GM21390 (cell line): ENCODE measurements around the gene EVA1C.
"Not testable (repeated sequence)": the region's sequence is repeated elsewhere in the genome, so short reads cannot be mapped to it uniquely, and the experiment has no call there.

Experiments
- ATAC-seq: cut with Tn5 transposase; IDR thresholded peaks from one replicate; pipeline ENCODE4 v1.9.1; 2021; ENCODE audit not compliant: unreplicated experiment

EVA1C gene

DNA sequence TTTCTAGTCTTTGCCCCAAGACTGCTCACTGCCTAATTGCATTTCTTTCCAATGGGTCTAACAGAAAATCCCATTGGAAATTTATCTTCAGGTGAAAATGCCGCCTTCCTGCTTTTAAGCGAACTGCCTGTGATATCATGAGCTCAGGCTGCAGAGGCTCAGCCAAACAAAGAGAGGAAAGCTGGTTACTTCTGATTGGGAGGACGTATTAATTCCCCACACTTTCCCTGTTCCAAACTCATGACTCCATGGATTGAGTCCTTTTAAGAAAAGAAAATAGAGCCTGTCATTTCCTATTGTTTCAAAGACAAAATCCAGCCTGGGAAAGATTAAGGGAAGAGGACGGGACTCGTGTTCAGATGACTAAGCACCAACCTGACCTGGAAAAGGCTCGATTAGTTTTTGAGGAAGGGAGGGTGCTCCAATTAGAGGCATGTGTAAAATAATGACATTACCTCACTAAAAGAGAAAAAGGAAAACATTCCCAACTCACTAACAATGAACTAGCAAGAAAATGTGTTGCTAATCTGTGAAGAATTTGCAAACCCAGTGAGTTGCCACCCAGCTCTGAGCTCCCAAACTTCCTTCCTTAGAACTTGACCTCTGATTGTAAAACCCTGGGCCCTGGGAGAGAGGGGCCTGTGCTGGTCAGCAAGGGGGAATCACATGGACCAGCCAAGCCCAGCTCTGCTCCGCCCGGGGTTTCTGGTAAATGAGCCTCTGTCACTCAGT is 111.6 kb downstream of the EVA1C start:
- ATAC-seq, result no peak

DNA sequence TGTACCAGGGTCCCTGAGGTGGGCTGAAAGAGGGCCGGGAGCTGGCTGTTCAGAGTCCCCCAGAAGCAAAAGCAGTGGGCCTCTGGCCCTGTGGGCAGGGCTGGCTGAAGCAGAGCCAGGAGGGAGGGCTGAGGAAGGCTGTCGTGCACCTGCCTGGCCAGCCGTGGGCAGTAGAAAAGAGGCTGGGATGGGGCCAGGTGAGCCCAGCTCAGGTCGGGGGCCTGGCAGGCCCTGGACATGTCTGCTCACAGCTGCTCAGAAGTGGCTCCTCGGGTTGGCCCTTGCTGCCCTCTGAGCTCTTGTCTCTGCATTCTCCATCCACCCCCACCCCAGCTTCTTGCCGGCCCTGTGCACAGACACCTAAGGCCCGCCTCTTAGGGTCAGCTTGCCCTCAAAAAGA is 112.8 kb downstream of the EVA1C start:
- no peak for ATAC-seq

DNA sequence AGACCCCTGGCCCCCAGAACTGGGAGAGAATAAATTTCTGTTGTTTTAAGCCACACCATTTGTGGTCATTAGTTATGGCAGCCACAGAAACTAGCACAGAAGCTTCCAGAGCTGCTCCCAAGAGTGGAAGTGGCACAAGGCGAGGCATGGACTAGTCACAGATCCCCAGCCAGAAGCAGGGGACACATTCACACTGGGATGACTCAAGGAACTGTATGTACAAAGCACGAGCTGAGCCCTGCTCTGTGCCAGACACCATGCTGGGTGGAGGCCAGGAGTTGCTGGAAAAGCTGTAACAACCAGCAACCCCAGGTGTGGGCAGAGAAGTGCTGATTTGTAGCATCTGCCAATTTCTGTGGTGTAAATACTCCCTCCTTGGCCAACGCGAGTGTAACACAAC is 117.2 kb downstream of the EVA1C start:
- no peak for ATAC-seq

DNA sequence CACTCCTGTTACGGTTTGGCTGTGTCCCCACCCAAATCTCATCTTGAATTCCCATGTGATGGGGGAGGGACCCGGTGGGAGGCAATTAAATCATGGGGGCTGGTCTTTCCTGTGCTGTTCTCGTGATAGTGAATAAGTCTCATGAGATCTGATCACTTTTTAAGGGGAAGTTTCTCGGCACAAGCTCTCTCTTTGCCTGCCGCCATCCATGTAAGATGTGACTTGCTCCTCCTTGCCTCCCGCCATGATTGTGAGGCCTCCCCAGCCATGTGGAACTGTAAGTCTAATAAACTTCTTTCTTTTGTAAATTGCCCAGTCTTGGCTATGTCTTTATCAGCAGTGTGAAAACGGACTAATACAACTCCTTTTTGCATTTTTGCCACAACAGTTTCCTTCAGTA is 118.3 kb downstream of the EVA1C start:
- ATAC-seq, result not testable (repeated sequence)

DNA sequence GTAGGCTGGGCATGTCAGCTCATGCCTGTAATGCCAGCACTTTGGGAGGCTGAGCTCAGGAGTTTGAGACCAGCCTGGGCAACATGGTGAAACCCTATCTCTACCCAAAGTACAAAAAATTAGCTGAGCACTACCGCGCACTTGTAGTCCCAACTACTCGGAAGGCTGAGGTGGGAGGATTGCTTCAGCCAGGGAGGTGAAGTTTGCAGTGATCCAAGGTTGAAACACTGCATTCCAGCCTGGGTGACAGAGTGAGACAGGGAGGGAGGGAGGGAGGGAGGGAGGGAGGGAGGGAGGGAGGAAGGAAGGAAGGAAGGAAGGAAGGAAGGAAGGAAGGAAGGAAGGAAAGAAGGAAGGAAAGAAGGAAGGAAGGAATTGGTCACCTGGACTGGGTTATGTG is 119.1 kb downstream of the EVA1C start:
- not testable (repeated sequence) for ATAC-seq

DNA sequence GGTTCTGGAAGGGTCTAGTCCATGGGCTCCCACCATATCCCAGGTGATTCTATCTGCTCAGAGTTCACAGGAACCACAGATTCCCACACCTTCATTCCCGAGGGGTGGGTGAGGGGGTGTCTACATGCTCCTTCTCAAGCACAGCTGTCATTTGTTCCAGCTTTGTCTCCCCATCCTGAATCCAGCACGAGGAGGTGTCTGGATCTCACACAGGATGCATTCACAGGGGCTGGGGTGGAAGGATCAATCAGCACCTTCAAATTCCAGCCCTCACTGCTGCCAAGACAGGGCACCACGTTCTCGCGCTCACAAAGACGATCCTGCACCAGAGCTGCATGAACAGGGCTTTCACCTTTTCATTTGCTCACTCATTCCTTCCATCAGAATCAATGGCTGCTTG is 120.1 kb downstream of the EVA1C start:
- no peak for ATAC-seq

DNA sequence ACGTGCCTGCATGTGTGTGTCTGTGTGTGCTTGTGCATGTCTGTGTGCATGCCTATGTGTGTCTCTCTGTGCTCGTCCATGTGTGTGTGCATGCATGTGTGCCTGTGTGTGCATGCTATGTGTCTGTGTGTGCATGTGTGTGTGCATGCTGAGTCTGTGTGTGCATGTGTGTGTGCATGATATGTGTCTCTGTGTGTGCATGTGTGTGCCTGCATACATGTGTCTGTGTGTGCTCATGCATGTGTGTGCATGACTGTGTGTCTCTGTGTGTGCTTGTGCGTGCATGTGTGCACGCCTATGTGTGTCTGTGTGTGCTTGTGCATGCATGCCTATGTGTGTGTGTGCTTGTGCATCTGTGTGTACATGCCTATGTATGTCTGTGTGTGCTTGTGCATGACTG is 120.5 kb downstream of the EVA1C start:
- ATAC-seq, result no peak

DNA sequence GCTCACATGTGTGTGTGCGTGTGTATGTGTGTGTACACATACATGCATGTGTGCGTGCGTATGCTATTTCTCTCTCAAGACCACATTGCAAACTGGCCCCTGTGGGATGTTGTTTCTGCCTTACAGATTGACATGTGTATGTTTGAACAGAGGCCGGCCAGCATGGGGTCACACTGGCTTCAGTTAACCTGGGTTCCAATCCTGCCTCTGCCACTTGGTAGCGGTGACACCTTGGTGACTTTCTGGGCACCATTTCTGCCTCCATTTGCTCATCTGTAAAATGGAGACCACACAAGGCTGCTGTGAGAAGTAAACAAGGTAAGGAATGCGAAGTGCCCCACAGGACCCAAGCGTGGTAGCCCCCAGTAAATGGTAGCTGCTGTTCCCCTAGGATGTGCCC is 121.1 kb downstream of the EVA1C start:
- no peak for ATAC-seq

DNA sequence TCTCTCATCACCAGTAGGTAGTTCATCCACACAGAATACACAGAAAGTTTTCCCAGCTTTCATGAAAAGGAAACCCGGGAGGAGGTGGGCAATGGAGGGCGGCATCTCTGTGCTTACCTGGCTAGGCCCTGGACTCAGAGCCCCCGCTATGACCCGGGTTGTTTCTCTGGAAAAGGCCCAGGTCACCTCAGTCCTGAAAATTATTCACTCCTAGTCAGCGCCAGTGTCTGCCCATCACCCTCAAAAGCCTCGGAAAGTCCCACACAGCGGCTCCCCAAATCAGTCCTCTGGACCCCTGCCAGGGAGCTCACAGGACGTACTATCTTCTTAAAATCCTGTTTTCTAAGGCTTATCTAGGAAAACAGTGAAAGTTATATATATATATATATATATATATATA is 121.6 kb downstream of the EVA1C start:
- ATAC-seq, result no peak

DNA sequence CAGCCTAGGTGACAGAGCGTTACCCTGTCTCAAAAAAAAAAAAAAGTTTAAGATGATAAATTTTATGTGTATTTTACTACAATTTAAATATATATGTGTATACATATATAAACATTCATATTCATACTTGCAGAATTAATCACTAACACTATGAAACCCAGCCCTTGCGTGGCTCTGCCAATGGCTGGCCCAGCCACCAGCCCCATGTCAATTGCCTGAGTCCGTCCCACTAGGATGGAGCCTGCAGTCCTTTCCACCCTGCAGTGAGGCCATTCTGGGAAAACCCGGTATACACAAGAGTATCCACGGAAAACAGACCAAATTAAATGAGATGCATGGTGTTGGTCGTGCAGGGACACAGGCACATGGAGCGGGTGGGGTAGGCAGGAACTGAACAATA is 123.1 kb downstream of the EVA1C start:
- ATAC-seq, result no peak

DNA sequence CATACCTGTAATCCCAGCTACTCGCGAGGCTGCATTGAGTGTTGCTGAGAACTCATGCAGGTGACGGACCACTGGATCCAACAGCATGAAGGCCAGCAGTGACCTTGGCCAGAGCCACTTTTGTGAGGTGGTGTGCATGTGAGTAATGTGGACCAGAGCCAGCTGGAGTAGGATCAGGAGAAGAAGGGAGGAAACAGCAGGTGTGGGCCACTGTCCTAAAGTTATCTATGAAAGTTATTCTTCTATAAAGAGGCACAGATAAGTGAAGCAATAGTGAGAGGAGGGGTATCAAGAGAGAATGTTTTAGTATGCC is 125.0 kb downstream of the EVA1C start:
- ATAC-seq, result no peak

DNA sequence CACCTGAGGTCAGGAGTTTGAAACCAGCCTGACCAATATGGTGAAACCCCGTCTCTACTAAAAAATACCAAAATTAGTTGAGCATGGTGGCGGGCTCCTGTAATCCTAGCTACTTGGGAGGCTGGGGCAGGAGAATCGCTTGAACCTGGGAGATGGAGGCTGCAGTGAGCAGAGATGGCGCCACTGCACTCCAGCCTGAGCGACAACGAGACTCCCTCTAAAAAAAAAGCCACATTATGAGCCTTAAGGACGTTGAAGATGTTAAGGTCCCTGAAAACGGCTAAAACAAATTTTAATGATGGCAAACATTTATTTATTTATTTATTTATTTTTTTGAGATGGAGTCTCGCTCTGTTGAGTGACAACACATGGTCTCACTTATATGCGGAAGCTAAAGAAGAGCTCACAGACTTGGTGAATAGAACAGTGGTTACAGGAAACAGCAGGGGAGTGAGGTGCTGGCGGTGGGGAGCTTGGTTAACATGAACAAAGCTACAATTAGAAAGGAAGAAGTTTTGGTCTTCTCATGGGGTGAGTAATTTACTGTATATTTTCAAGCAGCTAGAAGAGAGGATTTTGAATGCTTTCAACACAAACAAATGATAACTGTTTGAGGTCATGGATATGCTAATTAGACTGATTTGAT is 125.8 kb downstream of the EVA1C start:
- ATAC-seq, result no peak

DNA sequence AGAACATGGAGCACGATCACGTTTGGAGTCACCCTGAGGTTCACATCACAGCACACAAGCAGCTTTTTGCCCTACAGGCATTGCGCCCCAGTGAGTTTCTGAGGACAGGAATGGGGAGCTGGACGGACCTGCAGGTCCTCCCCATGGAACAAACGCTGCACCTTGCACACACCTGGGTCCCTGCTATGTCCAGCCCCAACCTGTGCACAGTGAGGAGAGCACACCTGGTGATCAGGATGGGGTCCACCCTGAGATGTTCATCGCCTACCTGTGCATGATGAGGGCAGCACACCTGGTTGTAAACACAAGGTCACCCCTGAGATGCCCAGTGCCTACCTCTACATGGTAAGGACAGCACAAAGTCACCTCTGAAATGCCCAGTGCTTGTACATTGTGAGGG is 126.9 kb downstream of the EVA1C start:
- no peak for ATAC-seq

DNA sequence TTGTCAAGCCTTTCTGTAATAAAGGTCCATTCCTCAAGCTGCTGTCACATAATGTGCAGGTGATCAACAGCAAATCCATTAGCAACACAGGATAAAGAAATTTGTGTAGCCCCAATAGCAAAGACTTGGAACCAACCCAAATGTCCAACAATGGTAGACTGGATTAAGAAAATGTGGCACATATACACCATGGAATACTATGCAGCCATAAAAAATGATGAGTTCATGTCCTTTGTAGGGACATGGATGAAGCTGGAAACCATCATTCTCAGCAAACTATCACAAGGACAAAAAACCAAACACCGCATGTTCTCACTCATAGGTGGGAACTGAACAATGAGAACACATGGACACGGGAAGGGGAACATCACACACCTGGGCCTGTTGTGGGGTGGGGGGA is 130.6 kb downstream of the EVA1C start:
- not testable (repeated sequence) for ATAC-seq

DNA sequence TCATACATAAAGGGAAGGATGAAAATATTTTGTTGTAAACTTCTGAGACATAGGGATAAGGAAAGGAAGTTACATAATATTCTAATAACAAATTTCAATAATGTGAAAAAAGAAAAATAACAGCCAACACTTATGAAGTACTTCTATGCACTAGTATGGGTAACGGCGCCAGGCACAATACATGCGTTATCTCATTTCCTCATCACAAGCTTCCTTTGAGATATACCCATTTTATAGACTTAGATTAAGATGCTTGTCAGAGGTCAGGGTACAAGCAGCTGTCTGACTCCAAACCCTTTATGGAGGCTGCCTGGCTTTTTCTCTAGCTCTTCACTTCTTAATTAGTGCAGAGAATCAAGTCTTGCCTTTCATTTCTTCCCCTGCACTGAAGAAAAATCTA is 131.5 kb downstream of the EVA1C start:
- ATAC-seq, result no peak

DNA sequence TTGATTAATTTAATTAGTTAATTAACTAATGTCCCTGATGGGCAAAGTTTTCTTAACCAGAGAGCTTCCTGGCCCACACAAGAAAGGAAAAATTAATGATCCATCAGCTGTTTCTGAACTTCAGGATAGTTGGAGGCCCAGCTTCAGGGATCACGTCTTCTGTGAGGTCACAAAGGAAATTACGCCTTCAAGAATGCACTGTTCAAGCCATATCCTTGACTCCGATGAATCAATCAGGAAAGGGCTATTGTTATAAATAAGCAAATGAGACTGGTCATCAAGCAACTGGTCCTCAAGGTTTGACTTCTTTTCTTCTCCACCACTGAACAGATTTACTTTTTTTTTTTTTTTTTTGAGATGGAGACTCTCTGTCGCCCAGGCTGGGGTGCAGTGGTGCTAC is 132.2 kb downstream of the EVA1C start:
- ATAC-seq, result no peak

DNA sequence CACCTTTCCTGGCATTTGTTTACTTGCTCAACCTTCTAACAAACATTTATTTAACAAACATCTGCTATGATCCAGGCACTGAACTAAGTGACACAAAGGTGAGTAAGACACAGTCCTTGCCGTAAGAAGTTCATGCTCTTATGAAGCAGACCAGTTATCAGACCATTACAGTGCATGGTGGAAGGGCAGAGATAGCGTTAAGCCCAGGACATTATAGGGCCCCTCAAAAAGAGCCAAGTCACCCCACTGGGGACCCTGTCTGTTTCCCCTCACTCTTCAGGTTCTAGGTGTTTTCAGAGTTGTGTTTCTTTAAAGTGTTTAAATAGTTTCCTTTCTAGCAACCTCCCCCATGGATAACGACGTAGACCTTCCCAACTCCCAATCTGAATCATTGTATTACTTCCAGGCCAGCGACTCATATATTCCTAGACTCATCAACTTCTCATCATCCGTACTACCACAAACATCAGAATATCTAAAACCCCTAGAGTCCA is 133.5 kb downstream of the EVA1C start:
- ATAC-seq, result no peak

DNA sequence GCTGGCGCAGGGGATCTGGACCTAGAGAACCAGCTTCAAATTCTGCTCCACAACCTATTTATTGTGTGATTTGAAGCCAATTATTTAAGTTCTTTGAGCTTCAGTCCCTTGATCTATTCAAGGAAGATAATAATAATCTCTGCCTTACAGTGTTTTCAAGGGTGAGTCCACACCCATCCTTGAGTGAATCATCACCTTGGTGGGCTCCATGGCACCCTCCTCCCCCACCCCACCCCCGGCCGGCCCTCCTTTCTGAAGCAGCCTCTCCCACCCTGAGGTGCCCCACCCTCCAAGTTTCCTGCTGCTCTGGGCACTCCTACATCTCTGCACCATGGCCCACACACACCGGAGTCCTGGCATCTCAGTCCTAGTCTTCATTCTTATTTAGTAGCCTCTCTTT is 134.5 kb downstream of the EVA1C start:
- ATAC-seq, result no peak

DNA sequence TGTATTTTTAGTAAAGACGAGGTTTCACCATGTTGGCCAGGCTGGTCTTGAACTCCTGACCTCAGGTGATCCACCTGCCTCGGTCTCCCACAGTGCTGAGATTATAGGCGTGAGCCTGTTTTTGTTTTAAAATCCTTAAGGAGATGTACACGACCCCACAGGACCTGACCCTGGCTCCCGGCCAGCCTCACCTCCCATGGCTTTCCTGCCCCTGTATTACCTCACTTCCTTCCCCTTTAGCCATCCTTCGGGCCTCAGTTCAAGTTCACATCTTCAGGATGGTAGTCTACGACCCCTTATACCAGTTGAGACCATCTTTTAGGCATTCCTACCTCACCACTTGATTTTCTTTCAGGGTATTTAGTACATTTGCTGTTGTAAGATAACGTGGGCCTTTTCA is 136.5 kb downstream of the EVA1C start:
- no peak for ATAC-seq

DNA sequence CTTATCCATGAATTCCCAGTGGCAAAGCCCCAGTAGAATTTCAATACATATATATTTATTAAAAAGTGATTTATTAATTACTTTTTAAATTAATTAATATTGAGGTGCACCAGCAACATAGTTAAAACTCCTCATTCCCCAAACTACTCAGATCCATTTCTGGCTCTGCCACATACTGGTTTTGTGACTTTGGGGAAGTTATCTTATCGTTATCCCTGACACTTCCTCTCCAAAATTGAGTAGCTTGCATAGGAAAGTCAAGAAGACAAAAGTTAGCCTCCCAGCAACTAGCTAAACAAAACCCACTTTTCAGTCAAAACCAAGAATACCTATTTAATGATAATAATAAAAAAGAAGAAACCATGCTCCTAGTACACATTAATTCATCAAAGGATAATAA is 136.9 kb downstream of the EVA1C start:
- no peak for ATAC-seq

DNA sequence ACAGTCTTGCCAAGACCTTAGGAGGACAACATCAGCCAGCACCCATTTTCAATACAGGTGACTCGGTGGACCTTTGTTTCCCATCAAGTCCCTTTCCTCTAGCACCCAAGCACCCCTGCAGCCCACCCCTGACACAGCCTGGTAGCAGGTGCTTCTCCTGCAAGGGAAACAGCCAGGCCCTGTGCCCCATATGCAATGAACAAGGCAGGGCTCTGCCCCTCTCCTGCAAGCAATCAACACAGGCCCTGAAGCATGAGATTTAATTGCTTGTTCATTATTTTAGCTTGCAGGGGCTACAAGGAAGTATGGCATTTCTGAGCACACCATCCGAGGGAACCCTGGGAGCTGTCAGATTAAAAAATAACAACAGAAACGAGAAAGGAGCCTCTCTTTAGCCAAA is 137.4 kb downstream of the EVA1C start:
- no peak for ATAC-seq

DNA sequence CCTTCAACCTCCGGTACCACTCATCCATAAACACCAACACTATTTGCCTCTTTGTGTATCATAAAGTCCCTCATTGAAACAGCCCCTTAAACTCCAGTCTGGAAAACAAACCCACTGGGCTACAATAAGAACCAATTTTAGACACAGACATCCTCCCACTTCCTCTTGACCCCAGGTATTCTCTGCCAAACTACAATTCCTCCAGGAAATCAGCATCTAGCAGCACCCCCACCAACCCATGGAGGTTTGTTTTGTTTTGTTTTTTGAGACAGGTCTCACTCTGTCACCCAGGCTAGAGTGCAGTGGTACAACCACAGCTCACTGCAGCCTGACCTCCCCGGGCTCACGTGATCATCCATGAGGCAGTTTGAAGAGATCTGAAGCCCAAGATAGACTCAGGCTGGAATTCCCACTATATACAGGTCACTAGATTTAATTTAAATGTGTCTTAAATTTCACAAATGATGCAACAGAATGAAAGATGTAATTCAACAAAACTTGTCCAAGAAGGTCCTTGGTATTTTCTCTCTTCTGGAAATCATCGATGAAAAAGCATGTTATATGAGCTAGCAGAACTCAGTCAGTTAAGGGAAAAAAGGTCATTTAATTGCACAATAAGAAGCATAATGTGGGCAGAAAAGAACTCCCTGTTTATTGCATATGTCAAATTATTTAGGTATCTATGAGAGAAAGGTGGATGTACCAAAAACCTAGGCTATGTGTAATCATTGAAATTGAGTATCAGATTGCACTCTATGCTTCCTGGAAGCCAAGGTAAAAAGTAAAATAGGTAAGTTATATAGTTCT is 142.5 kb downstream of the EVA1C start:
- ATAC-seq, result no peak
